Fibroblast of villous mesenchyme (primary cell): ENCODE results near the gene NAA25. TPM values are rescaled to one million over a fixed set of nuclear protein-coding genes. Genes with fewer than 3 reads are reported as not detected.
A peak's percentile ranks its signal among the peaks of the same experiment; 100 is the strongest.
"Not testable (repeated sequence)": the region's sequence is repeated elsewhere in the genome, so short reads cannot be mapped to it uniquely, and the experiment has no call there.

Experiments used
- DNase-seq: peaks from one replicate; pipeline ENCODE4 v3.0.0-alpha.2; 2010; ENCODE audit warnings: low read depth
- H3K4me3 ChIP-seq: 2 replicates; pipeline ENCODE4 v1.5.1; 2011; ENCODE audit warnings: low read depth, mild to moderate bottlenecking, low read length
- total RNA-seq: library from RNA; depleted of rRNA; stranded (reverse); fragments of >200 nt; gene quantifications from 2 replicates; pipeline ENCODE4 v1.2.3, GENCODE V29; 2012
- TF ChIP-seq, protein P1 (sequence below): IDR thresholded peaks from 2 replicates; pipeline ENCODE4 v1.5.1; 2012; ENCODE audit warnings: low read depth, mild to moderate bottlenecking, low read length; ENCODE audit not compliant: insufficient read depth

The NAA25 gene
- total RNA-seq, 1 donor = 30.7 TPM

GRCh38 chr12:112061137-112061536, 47.4 kb downstream of the NAA25 start:
- H3K4me3 ChIP-seq = no peak overlapping the region
- DNase-seq = no peak
- TF ChIP-seq, protein P1, sequence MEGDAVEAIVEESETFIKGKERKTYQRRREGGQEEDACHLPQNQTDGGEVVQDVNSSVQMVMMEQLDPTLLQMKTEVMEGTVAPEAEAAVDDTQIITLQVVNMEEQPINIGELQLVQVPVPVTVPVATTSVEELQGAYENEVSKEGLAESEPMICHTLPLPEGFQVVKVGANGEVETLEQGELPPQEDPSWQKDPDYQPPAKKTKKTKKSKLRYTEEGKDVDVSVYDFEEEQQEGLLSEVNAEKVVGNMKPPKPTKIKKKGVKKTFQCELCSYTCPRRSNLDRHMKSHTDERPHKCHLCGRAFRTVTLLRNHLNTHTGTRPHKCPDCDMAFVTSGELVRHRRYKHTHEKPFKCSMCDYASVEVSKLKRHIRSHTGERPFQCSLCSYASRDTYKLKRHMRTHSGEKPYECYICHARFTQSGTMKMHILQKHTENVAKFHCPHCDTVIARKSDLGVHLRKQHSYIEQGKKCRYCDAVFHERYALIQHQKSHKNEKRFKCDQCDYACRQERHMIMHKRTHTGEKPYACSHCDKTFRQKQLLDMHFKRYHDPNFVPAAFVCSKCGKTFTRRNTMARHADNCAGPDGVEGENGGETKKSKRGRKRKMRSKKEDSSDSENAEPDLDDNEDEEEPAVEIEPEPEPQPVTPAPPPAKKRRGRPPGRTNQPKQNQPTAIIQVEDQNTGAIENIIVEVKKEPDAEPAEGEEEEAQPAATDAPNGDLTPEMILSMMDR = no peak

GRCh38 chr12:112049351-112049750, 59.2 kb downstream of the NAA25 start:
- TF ChIP-seq, protein P1 = no peak
- no peak overlapping the region for H3K4me3 ChIP-seq
- DNase-seq = no peak

- H3K4me3 ChIP-seq = no peak overlapping the region
- DNase-seq = no peak
- TF ChIP-seq, protein P1 = no peak
Measured at GRCh38 chr12:112046003-112046402, 62.6 kb downstream of the NAA25 start.

DNA sequence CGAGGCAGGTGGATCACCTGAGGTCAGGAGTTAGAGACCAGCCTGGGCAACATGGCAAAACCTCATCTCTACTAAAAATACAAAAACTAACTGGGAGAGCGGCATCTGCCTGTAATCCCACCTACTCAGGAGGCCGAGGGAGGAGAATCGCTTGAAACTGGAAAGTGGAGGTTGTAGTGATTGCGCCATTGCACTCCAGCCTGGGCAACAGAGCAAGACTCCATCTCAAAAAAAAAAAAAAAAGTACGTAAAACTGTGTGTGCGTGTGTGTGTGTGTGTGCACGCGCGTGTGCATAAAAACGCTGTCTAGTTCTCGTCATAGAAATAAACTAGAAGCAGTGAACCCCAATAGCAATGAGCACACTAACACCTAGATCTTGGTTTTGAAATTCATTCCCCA, 72.0 kb downstream of the NAA25 start:
- not testable (repeated sequence) for DNase-seq

GRCh38 chr12:112035219-112035785, 73.3 kb downstream of the NAA25 start:
- no peak for DNase-seq
- H3K4me3 ChIP-seq = no peak overlapping the region
- TF ChIP-seq, protein P1 = no peak

More for the DNA sequence above, 72.0 kb downstream of the NAA25 start:
- H3K4me3 ChIP-seq = not testable (repeated sequence)

GRCh38 chr12:112032292-112032691, 76.3 kb downstream of the NAA25 start:
- TF ChIP-seq, protein P1 = no peak
- no peak for DNase-seq
- no peak overlapping the region for H3K4me3 ChIP-seq

DNA sequence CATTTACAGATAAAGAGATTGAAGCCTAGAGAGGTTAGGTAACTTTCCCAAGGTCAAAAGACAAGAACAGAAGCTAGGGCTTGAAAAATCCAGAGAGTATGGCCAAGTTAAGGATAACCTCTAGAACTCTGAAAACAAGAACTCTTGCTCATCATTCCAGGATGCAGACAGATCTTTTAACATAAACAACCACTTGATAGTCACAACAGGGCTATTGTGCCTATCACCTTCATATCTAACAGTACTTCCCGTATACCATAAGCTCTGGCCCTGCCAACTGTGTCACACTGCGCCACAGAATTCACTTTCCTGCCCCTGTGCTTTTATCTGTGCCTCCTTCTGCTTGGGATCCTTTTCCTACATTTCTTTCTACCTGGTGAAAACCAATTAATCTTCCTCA, 77.1 kb downstream of the NAA25 start:
- TF ChIP-seq, protein P1 = no peak
- H3K4me3 ChIP-seq = no peak overlapping the region
- peak; percentile 14 for DNase-seq
